Germinal center (tissue), 1 donor: Measurements from ENCODE around the gene PRKCB.
A peak's percentile ranks its signal among the peaks of the same experiment; 100 is the strongest.
"Not testable (repeated sequence)": the region's sequence is repeated elsewhere in the genome, so short reads cannot be mapped to it uniquely, and the experiment has no call there.

Source experiments
- DNase-seq: peaks from one replicate; pipeline ENCODE4 v3.0.0; 2012; ENCODE audit warnings: mixed read lengths, low spot score

Gene PRKCB

DNA sequence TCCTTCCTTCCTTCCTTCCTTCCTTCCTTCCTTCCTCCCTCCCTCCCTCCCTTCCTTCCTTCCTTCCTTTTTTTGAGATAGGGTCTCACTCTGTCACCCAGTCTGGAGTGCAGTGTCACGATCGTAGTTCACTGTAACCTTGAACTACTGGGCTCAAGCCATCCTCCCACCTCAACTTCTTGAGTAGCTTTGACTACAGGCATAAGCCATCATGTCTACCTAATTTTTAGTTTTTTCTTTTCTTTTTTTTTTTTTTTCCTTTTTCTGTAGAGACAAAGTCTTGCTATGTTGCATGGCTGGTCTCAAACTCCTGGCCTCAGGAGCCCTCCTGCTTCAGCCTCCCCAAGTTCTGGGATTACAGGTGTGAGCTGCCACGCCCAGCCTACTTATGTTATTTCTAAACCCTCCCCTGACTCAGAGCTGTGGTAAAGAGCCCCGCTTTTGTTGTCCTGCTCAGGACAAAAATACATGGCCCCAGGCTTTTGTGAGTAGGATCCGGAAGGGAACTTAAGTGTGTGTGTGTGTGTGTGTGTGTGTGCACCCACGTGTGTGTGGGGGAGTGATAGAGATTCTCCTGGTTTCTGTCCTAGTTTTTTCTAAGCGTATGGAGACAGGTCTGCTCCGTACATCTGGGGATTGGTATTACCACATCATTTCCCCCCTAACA, 67.1 kb downstream of the PRKCB start:
- DNase-seq: no peak

DNA sequence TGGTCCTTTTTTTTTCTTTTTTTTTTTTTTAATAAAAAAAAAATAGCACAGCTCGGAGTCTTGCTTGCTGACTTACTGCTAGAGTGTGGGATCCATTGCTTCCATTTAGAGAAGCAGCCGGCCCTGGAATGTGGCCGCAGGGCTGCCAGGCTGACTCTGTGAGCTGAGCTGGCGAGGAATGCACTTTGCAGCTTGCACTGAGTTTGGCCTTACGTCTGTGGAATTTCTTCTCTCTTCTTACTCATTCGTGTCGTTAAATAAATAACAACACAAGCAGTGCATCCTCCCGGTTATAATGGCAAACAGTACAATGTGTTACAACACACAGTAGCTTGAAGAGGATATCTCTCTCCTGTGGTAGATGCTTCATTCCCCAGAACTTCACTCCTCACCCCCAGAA, 69.2 kb downstream of the PRKCB start:
- no peak for DNase-seq

DNA sequence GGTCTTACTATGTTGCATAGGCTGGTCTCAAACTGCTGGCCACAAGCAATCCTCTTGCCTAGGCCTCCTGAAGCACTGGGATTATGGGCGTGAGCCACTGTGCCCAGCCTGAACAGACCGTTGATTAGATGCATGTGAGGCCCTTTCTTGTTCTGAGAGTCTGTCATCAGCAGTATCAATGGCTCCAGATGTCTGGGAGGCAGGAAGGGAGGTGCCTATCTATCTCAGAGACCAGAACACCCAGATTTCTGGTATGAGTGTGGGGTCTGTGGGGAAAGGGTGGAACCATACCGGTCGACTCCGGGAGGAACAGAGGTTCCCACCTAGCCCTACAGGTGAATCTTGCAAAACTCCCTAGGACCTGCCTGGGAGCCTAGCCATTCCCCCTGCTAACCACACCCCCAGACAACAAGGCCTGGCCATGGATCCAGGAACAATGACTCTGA, 71.7 kb downstream of the PRKCB start:
- DNase-seq: no peak

DNA sequence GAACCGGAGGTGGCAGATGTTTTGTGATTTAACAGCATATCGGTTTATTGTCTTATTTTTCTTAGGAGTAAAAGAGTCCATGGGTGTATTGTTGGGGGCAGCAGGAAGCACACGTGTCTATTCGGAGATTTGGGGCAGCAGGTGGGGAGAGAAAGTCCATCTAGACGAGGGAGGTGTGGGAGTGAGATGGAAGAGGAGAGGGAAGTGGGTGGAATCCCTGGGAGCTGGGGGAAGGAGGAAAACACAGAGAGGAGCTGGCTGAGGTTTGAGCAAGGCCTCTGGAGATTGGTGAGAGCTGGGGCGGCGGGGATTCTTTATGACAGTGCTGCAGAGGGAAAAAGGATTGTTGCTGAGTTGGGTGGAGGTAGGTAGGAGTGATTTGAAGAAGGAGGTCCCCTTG, 72.1 kb downstream of the PRKCB start:
- no peak for DNase-seq

DNA sequence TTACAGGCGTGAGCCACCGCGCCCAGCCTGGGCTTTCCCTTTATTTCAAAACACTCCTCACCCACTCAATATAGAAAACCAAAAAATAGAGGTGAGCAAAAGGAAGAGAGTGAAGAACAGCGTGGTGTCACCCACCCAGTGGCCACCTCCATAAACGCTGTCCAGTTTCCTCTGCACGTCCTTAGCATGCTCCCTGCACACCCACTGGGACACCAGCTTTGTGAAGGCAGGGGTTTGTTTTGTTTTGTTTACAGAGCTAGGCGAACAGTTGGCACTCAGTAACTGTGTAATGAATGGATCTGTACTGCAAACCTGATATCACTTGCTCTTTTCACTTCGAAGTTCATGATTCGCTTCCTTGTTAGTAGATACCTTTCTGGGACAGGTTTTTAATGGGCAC, 73.0 kb downstream of the PRKCB start:
- no peak for DNase-seq

DNA sequence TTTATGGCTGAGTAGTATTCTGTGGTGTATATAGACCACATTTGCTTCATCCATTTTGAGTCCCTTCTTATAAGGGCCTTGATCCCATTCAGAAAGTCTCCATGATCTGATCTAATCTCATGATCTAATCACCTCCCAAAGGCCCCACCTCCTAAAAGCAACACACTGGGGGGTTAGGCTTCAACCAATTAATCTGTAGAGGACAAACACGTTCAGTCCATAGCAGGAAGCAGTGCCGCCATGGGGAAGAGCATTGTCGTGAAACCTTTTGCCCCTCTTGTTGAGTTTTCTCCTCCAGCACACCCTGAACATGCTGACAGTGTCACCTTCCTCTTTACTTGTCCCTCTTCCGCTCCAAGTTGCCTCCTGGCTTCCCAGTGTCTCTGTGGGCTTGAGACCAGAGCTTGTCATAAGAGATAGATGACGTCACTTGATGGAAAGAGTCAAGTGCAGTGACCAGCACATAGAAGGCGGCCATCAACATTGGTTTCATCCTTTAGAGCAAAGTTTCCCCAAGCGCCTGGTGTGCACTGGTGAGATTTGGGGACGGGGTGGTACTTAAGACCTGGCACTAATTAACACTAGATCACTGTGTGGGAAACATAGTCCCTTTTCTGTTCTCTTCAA, 74.1 kb downstream of the PRKCB start:
- DNase-seq: no peak

DNA sequence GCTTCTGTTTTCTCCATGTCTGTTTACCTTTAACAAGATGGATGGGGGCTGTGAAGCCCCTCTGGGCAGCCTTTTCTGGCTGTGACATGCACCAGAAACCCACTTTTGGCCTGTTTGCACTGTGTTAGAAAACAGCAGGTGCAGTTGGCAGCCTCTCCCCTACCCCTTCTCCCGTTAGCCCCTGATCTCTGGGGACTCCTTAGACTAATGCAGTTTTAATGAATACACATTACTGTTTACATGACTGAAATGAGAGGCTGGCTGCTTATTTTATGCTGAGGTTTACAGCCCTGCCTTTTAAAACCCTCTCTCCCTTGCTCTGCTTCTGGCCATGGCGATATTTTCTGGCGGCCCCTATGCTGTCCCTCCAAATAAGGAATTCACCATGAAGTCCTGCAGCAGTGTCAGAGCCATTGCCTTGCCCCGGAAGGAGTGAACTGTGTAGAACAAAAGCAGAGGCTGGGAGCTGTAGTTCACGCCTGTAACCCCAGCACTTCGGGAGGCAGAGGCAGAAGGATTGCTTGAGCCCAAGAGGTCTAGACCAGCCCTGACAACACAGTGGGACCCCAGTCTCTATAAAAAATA, 79.3 kb downstream of the PRKCB start:
- peak; percentile 15 for DNase-seq

DNA sequence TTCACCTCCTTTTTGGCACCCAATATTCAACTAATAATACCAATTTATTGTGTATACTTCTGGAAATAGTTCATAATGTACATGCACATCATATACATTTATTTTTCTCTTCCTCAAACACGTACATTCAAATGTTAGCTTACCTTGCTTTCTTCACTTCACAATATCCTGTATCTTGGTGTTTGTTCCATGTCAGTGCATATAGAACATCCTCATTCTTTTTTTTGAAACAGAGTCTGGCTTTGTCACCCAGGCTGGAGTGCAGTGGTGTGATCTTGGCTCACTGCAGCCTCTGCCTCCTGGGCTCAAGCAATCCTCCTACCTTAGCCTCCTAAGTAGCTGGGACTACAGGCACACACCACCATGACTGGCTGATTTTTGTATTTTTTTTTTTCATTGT, 80.8 kb downstream of the PRKCB start:
- not testable (repeated sequence) for DNase-seq

DNA sequence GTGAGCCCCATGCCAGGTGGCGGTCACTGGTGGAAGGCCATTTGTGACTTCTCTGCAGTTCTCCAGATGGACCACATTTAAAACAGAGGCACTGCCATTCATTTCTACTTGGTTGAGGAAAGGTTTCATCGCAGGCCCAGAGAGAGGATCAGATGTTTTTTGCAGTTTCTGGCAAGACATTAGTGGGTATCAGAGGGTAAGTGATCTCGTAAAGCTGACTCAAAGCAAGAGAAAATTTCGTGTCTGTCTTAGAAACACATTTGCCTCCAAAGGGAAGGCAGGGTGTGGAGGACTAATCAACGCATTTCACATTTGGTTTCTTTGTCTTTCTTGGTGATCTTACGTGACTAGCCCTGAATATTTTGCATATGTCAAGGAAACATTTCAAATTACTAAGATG, 81.8 kb downstream of the PRKCB start:
- DNase-seq: no peak

DNA sequence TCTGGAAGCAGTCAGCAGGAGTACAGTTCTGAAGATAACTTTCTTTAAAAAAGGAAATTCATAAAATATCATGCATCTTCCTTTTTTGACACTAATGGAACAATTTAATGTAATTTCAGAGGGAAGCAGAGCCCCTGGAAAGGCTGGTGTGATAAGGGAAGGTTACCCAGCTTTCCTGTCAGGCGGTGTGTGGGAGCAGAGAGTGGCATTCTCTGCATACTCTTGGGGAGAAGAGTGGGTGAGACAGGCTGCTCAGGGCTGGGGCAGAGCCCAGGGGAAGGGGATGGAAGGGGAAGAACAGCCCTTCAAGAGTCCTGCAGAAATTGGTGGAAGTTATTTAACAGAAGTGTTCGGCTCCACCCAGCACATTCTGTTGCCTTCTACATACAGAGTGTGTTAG, 84.7 kb downstream of the PRKCB start:
- no peak for DNase-seq

DNA sequence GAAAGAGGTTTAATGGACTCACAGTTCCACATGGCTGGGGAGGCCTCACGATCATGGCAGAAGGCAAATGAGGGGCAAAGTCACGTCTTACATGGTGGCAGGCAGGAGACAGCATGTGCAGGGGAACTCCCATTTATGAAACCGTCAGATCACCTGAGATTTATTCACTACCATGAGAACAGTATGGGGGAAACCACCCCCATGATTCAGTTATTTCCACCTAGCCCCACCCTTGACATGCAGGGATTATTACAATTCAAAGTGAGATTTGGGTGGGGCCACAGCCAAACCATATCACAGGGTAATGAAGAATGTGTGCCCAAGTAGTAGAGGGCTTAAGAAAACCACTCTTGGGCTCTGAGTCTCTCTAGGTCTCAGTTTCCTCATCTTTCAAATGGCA, 85.1 kb downstream of the PRKCB start:
- no peak for DNase-seq

DNA sequence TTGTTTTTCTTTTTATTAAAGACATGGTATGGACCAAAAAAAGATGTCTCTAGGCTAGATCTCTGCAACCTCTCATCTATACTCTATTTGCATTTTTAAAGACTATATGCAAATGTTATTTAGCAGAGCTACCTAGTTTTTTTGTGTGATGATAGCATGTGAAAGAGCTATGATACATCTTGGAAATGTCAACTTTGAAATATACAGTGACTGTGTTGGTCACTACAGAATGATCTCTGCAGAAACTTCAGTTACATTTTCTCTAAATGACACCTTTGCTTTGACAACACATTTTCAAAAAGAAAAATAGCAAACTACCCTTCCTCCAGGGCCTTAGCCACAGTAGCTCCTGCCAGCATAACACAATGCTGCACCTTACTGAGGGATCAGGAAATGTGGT, 86.6 kb downstream of the PRKCB start:
- DNase-seq: no peak

DNA sequence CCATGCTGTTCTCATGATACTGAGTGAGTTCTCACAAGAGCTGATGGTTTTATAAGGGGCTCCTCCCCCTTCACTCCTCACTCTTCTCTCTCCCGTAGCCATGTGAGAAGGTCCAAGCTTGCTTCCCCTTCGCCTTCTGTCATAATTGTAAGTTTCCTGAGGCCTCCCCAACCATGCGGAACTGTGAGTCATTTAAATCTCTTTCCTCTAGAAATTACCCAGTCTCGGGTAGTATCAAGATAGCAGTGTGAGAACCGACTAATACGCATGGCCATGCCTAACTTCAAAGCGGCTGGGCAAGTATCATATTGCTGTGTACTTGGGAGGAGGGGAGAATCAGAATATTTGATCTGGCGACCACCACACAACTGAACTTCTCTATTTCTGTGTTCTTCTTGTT, 88.3 kb downstream of the PRKCB start:
- DNase-seq: no peak

DNA sequence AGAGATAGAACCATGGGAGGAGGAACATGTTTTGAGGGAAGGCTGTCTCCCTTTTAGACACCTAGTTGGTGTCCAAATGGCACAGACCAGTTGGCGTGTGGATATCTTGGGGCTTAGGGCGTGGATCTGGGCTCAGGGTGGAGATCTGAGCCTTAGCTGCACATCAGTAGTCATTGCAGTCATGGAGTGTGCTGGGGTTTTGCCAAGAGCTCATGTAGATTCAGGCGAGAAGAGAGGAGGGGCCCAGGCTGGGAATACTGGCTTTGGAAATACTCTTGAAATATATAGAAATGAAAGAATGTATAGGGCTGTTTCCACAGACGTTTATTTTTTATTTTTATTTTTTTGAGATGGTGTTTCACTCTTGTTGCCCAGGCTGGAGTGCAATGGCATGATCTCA, 92.0 kb downstream of the PRKCB start:
- no peak for DNase-seq

DNA sequence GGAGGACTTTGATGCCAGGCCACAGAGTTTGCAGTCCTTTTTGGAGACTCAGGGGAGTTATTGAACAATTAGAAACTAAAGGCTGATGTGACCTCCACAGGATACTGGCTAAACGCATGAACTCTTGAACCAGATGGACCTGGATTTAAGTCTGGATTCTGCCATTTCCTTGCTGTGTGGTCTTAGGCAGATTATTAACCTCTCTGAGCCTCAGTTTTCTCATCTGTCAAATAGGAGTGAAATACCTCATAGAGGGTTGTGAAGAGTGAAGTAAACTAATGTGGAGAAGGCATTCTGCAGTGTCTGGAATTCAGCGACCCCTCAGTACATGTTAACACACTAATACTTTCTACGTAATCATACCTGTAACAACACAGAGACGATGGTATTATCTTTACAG, 93.5 kb downstream of the PRKCB start:
- DNase-seq: no peak

DNA sequence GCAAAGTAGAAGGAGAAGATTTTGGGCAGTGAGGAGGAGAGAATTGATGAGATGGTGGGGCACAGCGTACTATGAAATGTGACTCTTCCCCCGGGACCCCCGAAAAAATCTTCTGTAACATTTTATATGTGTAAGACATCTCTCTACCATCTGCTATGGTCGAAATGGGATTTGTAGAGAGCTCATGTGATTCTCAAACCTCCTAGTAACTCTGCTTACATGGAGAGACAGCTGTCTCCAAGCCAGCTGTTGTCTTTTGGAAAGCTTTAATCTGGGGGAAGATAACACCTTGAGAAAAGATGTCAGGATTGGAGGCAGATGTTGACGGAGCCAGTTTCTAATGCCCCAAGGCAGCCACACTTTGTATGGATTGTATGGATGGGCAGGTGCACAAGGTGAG, 94.1 kb downstream of the PRKCB start:
- no peak for DNase-seq

DNA sequence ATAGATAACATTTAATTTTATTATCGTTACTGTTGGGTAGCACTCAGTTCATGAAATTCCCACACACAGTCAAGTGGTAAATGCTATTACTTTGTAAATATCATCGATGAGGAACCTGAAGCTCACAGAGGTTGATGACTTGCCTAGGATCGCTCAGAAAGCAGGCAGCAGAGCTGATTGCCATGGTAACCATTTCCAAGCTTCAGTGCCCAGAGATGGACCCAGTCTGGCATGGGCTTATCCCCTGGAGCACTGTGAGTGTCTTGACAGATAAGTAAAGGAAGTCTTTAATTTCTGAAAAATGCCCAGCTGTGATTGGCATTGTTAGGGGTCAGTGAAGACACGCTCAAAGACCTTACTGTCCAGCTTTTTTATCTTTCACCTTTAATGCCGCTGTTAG, 95.0 kb downstream of the PRKCB start:
- DNase-seq: no peak

DNA sequence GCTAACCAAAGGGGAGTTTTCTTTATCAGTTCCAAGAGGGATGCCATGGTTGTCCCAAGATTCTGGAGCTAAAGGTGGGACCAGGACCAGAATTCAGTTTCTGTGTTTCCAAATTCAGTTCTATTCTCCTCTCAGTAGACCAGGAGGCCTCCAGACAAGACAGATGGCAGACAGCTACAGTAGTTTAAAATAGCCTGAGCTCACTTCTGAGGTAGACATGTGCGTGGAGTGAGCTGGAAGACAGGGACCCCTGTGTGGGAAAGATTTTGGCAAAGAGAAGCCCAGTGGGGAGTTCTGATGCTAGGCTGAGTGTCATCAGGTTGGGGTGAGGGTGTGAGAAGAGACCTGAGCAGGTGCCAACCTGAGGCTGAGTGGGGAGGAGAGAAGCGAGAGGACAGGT, 95.4 kb downstream of the PRKCB start:
- DNase-seq: no peak

DNA sequence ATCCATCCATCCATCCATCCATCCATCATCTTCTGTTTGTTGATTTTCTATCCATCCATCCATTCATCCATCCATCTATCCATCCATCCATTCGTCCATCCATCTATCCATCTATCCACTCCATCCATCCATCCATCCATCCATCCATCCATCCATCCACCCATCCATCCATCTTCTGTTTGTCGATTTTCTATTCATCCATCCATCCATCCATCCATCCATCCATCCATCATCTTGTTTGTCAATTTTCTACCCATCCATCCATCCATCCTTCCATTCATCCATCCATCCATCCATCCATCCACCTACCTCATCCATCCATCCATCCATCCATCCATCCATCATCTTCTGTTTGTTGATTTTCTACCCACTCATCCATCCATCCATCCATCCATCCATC, 97.9 kb downstream of the PRKCB start:
- DNase-seq: not testable (repeated sequence)

DNA sequence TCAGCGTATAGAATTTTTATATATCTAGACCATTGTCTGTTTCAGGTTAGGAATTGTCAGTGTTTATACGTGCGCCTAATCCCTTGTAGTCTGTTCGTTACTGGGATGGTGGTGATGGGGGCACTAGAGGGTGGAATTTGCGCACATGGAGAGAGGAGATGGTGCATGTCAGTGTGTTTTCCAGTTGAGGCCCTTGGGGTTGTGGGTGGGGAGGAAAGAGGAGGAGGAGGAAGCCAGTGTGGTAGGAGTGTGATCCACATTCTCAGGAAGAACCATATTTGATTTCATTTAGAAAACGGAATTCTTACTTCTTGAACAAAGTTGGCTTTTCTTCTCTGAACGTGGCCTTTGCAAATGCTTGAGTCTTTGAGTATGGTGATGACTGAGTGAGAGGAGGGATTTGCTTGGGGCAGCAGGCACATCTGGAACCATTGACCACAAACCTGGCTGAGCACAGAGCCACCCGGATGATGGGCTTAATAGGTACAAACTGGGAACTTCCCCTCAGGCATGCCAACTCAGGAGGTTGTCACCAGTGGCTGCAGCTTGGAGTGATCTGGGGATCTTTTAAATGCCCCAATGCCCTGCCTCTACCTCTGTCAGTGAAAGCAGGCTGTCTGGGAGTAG, 98.9 kb downstream of the PRKCB start:
- DNase-seq: no peak

DNA sequence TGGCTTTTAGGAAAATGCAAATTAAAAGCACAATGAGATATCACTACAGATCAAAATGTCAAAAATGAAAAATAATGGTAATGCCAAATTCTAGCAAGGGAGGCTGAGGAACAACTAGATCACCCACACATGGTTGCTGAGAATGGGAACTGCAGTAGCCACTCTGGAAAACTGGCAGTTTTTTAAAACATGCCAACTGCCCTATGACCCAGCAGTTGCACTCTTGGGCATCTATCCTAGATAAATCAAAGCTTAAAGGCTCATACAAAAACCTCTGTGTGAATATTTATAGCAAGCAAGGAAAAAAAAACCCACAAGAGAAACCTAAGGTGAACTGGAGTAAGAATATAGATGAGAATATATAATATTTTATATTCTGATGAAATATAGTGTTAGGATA, 104.3 kb downstream of the PRKCB start:
- no peak for DNase-seq

DNA sequence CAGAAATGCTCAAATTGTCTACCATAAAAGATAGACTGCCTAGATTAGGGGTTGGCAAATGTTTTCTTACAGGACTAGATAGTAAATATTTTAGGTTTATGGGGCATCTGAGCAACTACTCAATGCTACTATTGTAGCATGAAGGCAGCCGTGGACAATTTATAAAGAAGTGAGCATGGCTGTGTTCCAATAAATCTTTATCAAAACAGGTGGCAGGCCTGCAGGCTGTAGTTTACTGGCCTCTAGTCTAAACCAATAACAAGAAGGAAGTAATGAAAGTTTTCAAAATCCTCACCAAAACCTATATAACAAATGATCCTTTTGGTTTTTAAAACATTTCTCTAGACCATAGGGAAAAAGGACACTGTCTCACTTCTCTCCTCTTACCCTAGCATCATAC, 105.2 kb downstream of the PRKCB start:
- DNase-seq: no peak

DNA sequence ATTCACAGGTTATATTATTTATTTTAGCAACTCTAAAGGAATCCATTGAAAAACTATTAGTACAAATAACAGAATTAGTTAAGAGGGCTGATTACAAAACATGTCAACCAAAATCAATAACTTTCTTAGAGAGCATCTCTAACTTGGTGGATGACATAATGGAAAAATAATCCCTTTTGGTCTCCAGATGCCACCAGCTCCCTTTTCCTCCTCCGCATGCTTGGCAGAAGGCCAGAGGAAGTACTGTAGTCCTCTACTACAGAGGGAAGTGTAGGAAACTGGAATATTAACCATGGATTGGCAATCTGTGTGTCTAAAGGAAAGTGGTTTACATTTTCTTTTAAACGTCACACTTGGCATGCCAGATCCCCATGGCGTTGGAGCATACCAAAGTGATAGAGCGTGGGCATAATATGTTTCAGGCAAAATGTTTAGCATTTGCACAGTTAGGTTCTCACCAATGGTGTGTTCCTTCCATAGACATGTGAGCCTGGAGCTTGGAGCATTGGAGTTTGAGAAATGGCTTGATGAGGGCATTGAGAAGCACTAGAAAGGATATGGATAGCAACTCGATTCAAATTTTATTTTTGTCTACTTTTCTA, 106.3 kb downstream of the PRKCB start:
- no peak for DNase-seq
